Measurements from ENCODE around the gene ADRA2C.

ADRA2C gene

GRCh38 chr4:3780347-3781171, 14.4 kb downstream of the ADRA2C start:
- DNase-seq, result no peak

GRCh38 chr4:3781193-3781886, 15.2 kb downstream of the ADRA2C start:
- DNase-seq, result no peak

- DNase-seq, result no peak
Measured at GRCh38 chr4:3781997-3782930, 16.1 kb downstream of the ADRA2C start.

- no peak for DNase-seq
Measured at GRCh38 chr4:3783693-3784306, 17.6 kb downstream of the ADRA2C start.

- DNase-seq, result no peak
Measured at GRCh38 chr4:3784454-3785291, 18.5 kb downstream of the ADRA2C start.

- DNase-seq, result no peak
Measured at GRCh38 chr4:3785292-3785565, 19.0 kb downstream of the ADRA2C start.

- DNase-seq, result no peak
Measured at GRCh38 chr4:3786196-3786869, 20.1 kb downstream of the ADRA2C start.

GRCh38 chr4:3787489-3788365, 21.5 kb downstream of the ADRA2C start:
- no peak for DNase-seq

- no peak for DNase-seq
Measured at GRCh38 chr4:3788366-3788660, 22.1 kb downstream of the ADRA2C start.

GRCh38 chr4:3789587-3789986, 23.4 kb downstream of the ADRA2C start:
- DNase-seq, result no peak

GRCh38 chr4:3790006-3790561, 23.9 kb downstream of the ADRA2C start:
- DNase-seq, result no peak

GRCh38 chr4:3791256-3791655, 25.1 kb downstream of the ADRA2C start:
- no peak for DNase-seq

GRCh38 chr4:3791910-3792542, 25.8 kb downstream of the ADRA2C start:
- DNase-seq, result no peak

- no peak for DNase-seq
Measured at GRCh38 chr4:3792813-3793212, 26.6 kb downstream of the ADRA2C start.

- no peak for DNase-seq
Measured at GRCh38 chr4:3793545-3793944, 27.4 kb downstream of the ADRA2C start.

GRCh38 chr4:3796960-3797359, 30.8 kb downstream of the ADRA2C start:
- no peak for DNase-seq

- no peak for DNase-seq
Measured at GRCh38 chr4:3797831-3798790, 31.9 kb downstream of the ADRA2C start.

GRCh38 chr4:3799496-3799895, 33.3 kb downstream of the ADRA2C start:
- no peak for DNase-seq

GRCh38 chr4:3800351-3800750, 34.2 kb downstream of the ADRA2C start:
- DNase-seq, result no peak

Measured in cortex of kidney (tissue), 1 donor.